Measurements from ENCODE around the gene CREB5.

CREB5 gene, protein sequence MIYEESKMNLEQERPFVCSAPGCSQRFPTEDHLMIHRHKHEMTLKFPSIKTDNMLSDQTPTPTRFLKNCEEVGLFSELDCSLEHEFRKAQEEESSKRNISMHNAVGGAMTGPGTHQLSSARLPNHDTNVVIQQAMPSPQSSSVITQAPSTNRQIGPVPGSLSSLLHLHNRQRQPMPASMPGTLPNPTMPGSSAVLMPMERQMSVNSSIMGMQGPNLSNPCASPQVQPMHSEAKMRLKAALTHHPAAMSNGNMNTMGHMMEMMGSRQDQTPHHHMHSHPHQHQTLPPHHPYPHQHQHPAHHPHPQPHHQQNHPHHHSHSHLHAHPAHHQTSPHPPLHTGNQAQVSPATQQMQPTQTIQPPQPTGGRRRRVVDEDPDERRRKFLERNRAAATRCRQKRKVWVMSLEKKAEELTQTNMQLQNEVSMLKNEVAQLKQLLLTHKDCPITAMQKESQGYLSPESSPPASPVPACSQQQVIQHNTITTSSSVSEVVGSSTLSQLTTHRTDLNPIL

DNA sequence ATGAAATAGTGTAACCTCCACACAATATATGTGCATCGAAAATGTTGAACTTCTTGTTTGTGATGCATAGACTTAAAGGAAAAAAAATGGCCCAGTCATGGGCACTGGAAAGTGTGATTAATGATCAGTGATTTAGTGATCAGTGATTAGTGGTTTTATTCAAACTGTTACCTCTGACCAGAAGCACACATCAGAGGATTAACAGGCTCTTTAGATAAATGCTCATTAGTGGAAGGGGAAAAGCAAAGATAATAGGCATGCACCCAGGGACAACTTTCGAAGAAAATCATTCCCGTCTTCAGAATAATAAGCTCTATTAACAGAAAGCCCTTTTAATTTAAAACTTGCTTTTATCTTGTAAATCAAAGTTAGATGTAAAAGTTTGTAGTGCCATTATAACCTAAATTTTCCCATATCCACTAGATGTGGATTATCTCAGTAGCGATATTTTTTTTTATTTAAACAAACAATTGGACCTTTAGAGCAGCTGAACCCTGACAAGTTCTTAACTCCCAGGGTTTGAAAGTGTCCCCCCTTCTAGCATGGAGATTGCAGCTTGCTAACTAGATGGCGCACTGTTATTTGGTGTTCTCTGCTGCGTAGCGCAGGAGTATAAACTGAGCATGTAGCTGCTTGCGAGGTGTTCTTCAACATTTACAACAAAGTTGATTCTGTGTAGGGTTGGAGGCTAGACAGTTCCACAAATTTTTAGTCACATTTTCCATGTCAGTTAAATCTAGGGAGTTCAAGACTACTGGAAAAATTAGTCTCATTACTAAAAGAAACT is at the start of gene CREB5:
TSS of gene CREB5 (plus strand) at position 643 of the 787 bp plus-strand sequence. CDS start 397 bp downstream, outside the sequence.
- no peak within 1 kb of the TSS for H3K4me3 ChIP-seq (replicated peaks; ENCODE audit: low read depth, low read length)
- DNase-seq (ENCODE audit: extremely low read depth, low read depth) = no peak
- TF ChIP-seq, protein P1, sequence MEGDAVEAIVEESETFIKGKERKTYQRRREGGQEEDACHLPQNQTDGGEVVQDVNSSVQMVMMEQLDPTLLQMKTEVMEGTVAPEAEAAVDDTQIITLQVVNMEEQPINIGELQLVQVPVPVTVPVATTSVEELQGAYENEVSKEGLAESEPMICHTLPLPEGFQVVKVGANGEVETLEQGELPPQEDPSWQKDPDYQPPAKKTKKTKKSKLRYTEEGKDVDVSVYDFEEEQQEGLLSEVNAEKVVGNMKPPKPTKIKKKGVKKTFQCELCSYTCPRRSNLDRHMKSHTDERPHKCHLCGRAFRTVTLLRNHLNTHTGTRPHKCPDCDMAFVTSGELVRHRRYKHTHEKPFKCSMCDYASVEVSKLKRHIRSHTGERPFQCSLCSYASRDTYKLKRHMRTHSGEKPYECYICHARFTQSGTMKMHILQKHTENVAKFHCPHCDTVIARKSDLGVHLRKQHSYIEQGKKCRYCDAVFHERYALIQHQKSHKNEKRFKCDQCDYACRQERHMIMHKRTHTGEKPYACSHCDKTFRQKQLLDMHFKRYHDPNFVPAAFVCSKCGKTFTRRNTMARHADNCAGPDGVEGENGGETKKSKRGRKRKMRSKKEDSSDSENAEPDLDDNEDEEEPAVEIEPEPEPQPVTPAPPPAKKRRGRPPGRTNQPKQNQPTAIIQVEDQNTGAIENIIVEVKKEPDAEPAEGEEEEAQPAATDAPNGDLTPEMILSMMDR (IDR thresholded peaks at IDR 0.05; ENCODE audit: low read depth, low read length, missing control alignments) = no peak

DNA sequence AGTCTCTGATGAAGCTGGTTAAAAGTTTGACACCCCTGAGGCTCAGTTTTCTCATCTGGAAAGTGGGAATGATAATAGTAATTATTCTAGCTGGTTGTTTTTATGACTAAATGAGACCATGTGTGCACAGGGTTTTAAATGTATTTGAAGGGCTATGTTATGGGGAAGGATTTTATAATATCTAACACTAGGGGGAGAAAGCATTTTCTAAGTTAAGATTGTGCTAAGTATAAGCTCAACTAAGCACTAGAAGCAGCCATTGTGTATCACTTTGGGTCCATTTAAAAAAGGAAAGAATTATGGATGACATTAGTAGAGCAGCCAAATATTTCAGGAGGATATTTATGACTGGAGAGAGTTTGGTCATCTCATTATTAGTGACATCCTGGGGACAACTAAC is 49.5 kb upstream of the CREB5 start:
- no peak overlapping the region for H3K4me3 ChIP-seq (replicated peaks; ENCODE audit: low read depth, low read length)
- no peak for DNase-seq (ENCODE audit: extremely low read depth, low read depth)
- TF ChIP-seq, protein P1 (IDR thresholded peaks at IDR 0.05; ENCODE audit: low read depth, low read length, missing control alignments) = peak; percentile 17

DNA sequence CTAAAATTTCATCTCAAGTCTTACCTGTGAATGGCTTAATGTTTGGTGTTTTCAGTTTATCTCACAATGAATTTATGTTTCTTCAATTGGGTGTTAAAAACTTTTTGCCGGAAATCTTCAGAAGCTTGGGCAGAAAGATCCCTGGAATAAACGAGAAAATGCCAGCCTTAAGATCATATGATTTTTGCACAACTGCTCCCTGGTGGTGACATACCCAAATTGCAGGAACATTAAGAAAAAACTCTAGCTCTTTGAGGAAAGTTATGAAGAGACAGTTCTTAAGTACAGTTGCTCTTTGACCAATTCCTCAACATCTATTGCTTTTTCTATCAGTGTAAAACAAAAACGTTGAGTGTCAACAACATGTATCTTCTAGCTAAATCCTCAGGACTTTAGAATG is 48.2 kb upstream of the CREB5 start:
- no peak overlapping the region for H3K4me3 ChIP-seq (replicated peaks; ENCODE audit: low read depth, low read length)
- TF ChIP-seq, protein P1 (IDR thresholded peaks at IDR 0.05; ENCODE audit: low read depth, low read length, missing control alignments) = peak; percentile 18
- no peak for DNase-seq (ENCODE audit: extremely low read depth, low read depth)

DNA sequence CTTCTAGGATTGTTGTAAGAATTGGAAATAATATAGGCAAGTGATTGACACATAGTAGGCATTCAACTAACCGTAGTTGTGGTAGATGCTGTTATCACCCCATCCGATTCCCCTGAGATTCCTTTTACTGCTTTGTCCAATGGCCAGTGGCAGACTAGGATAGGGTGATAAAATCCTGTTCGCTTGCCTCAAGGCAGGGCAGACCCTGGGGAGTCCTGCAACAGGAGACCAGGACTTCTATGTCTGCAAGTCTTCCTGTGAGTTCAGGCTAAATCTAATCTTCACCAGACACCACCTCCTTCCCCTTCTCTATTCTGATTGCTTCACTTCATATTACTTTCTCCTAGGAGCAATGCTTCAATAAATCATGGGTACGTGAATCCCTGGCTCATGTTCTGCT is 42.8 kb upstream of the CREB5 start:
- TF ChIP-seq, protein P1 (IDR thresholded peaks at IDR 0.05; ENCODE audit: low read depth, low read length, missing control alignments) = no peak
- DNase-seq (ENCODE audit: extremely low read depth, low read depth) = no peak
- no peak overlapping the region for H3K4me3 ChIP-seq (replicated peaks; ENCODE audit: low read depth, low read length)

DNA sequence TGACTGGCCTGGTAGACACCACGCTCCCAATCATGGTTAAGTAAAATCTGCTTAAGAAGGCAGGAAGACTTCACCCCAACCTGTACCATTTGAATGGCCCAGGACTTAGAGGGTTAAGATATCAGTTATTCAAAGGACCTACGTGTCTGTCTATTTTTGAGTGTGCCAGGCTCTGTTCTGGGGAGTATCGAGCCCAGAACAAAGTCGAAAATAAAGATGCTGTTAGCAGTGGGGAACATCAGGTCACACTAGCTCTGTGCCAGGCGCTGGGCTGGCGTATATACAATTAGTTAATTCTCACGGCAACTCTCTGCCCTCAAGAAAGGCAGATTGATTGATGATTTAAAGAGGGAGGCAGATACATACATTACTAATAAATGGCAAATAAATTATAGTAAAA is 40.5 kb upstream of the CREB5 start:
- H3K4me3 ChIP-seq (replicated peaks; ENCODE audit: low read depth, low read length) = no peak overlapping the region
- TF ChIP-seq, protein P1 (IDR thresholded peaks at IDR 0.05; ENCODE audit: low read depth, low read length, missing control alignments) = no peak
- no peak for DNase-seq (ENCODE audit: extremely low read depth, low read depth)

DNA sequence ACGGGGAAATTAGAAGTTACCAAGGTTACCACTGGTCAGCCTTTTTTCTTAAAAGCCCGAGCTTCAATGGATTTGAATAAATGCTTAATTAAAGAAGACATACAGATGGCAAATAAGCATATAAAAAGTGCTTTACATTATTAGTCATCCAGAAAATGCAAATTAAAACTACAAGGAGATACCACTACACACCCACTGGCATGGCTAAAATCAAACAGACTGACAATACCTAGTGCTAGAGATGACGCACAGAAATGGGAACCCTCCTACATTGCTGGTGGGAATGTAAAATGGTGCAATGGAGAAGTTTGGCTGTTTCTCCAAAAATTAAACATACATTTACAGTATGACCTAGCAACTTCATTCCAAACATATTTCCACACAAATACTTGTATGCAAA is 38.3 kb upstream of the CREB5 start:
- no peak for DNase-seq (ENCODE audit: extremely low read depth, low read depth)
- TF ChIP-seq, protein P1 (IDR thresholded peaks at IDR 0.05; ENCODE audit: low read depth, low read length, missing control alignments) = no peak
- H3K4me3 ChIP-seq (replicated peaks; ENCODE audit: low read depth, low read length) = no peak overlapping the region

All from HFF-Myc (cell line).